ENCODE data around the gene FAM13C. TPM values are rescaled to one million over a fixed set of nuclear protein-coding genes. Genes with fewer than 3 reads are reported as not detected.

FAM13C gene
- total RNA-seq, 4 donors from 2014 or later, result 5.0 to 18.5 (median 9.7) TPM

DNA sequence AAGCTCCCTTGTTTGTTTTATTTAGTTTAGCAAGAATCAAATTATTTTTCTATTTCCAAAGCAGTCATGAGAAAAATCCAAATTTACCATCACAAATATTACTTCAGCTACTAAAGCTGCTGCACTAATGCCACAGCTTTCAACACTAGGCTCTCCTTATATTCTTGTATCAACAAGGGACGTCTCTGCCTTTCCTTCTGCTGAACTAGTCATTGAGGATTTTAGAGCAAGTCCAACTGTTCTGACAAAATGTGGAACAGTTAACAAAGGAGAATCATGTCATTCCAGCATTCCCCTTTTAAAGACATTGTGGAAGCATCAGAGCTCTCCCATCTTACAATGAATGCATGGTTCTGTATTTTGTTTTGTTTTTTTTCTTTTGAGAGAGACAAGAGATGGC, 28.6 kb downstream of the FAM13C start:
- TF ChIP-seq POLR2A (IDR thresholded peaks at IDR 0.05), result no peak
- TF ChIP-seq, protein P1, sequence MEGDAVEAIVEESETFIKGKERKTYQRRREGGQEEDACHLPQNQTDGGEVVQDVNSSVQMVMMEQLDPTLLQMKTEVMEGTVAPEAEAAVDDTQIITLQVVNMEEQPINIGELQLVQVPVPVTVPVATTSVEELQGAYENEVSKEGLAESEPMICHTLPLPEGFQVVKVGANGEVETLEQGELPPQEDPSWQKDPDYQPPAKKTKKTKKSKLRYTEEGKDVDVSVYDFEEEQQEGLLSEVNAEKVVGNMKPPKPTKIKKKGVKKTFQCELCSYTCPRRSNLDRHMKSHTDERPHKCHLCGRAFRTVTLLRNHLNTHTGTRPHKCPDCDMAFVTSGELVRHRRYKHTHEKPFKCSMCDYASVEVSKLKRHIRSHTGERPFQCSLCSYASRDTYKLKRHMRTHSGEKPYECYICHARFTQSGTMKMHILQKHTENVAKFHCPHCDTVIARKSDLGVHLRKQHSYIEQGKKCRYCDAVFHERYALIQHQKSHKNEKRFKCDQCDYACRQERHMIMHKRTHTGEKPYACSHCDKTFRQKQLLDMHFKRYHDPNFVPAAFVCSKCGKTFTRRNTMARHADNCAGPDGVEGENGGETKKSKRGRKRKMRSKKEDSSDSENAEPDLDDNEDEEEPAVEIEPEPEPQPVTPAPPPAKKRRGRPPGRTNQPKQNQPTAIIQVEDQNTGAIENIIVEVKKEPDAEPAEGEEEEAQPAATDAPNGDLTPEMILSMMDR (IDR thresholded peaks at IDR 0.05), result no peak
- 55 to 85% methylated on average over 1 of the region's 1 CpG for WGBS, 2 donors
- no peak for DNase-seq (ENCODE audit: low spot score in 2 of 2)
- no peak overlapping the region for H3K4me3 ChIP-seq (ENCODE audit: low read depth, poor library complexity, severe bottlenecking)
- intact Hi-C loops (cut with DNase I; ENCODE audit: low total_unique reads), result no loop called here

DNA sequence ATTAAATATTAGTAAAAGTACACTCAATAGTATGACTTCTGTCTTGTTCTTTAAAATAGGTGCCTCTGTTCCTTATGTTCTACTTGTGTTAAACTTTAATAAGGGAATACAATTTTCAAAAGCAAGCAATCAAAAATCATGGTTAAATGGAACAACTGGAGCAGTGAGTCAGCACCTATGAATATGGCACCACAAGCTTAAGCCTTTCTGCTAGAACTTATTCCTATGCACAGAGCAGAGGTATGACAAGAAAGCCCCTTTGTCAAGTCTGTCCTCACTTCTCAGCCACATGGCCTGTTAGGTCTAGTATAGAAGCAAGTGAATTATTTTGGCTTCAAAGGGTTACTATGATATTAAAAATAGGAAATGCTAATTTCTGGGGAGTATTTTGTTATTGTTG, 29.8 kb downstream of the FAM13C start:
- intact Hi-C loops (cut with DNase I; ENCODE audit: low total_unique reads), result no loop called here

DNA sequence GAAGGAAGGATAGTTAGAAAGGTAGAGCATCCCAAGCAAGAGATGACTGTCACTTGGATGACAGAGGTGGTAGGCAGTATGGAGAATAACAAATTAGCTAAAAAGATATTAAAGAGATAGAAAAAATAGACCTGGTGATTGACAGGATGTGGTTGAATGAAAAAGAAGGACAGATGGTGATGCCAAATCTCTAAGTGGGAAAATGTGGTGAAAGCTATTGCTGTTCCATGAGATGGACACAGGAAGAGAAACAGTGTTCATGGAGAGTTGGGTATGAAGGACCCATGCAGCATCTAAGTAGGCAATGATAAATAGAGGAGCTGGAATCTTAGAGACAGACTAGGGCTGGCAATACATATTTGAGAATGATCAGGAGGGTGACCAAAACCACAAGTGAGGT, 30.7 kb downstream of the FAM13C start:
- DNase-seq (ENCODE audit: low spot score in 2 of 2), result no peak
- H3K4me3 ChIP-seq (ENCODE audit: low read depth, poor library complexity, severe bottlenecking), result no peak overlapping the region
- intact Hi-C loops (cut with DNase I; ENCODE audit: low total_unique reads), result no loop called here
- no peak for TF ChIP-seq POLR2A (IDR thresholded peaks at IDR 0.05)
- TF ChIP-seq, protein P1 (IDR thresholded peaks at IDR 0.05), result no peak

More for the DNA sequence above, 29.8 kb downstream of the FAM13C start:
- H3K4me3 ChIP-seq (ENCODE audit: low read depth, poor library complexity, severe bottlenecking), result no peak overlapping the region
- no peak for TF ChIP-seq POLR2A (IDR thresholded peaks at IDR 0.05)
- TF ChIP-seq, protein P1 (IDR thresholded peaks at IDR 0.05), result no peak
- no peak for DNase-seq (ENCODE audit: low spot score in 2 of 2)

DNA sequence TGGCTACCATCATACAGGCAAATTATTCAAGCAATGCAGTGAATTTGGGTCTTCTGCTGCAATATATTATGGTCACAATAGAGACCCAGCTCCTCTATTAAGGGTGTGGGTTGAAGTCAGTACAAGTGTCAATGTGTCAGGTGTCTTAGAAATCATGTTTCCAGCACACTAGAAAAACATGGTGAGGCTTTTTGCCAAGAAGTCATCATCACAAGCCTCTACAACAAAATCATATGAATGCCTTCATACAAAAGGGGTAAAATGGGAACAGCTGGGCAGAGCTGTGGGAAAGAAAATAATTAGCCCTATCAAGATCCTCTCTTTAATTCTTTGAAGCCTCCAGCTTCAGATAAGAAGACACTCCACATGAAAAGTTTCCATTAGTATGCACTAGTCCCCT, 37.2 kb downstream of the FAM13C start:
- intact Hi-C loops (cut with DNase I; ENCODE audit: low total_unique reads), result no loop called here

DNA sequence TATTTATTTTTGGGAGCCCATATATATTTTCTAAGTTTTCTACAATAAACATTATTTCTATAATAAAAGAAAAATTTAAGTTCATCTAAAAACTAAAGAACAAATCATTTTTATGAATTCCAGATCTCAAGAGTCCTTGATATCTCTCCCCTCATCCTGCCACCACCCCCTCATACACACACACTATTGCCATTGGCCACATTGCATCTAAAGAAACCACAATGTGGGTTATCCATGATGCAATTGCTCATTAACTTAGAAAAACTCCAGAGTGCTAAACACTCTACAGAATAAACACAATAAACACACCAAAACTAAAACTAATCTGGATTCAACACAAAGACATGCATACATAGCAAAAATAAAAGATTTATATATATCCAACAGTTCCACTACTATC, 37.8 kb downstream of the FAM13C start:
- intact Hi-C loops (cut with DNase I; ENCODE audit: low total_unique reads), result no loop called here
- no peak for DNase-seq (ENCODE audit: low spot score in 2 of 2)
- H3K4me3 ChIP-seq (ENCODE audit: low read depth, poor library complexity, severe bottlenecking), result no peak overlapping the region
- TF ChIP-seq POLR2A (IDR thresholded peaks at IDR 0.05), result no peak
- TF ChIP-seq, protein P1 (IDR thresholded peaks at IDR 0.05), result no peak

More for the DNA sequence above, 37.2 kb downstream of the FAM13C start:
- no peak overlapping the region for H3K4me3 ChIP-seq (ENCODE audit: low read depth, poor library complexity, severe bottlenecking)
- DNase-seq (ENCODE audit: low spot score in 2 of 2), result no peak
- no peak for TF ChIP-seq POLR2A (IDR thresholded peaks at IDR 0.05)
- TF ChIP-seq, protein P1 (IDR thresholded peaks at IDR 0.05), result no peak

DNA sequence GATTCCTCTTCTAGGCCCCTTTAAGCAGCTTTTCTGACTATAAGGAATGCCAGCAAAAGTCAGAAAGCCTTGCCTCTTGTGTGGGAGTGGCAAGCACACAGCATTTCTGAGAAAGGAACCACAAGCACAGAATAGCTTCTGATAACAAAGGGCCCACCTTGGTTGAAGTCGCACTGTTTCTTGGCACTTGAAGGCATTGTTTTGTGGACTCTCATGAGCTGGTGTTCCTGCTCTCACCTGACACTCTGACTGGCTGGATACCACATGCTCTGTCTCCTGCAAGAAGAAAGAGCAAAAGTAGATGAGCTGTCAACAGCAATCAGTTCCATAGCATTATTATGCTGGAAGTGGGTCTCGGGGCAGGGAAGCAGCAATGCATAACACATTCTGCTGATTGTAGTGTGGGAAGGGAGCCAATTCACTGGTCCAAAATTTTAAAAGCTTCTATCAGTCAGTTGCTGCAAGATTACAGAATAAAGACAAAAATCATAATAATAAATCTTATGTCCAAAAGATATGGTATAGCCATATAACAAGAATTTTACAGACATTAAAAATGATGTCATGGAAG, 38.4 kb downstream of the FAM13C start:
- no peak for TF ChIP-seq POLR2A (IDR thresholded peaks at IDR 0.05)
- TF ChIP-seq, protein P1 (IDR thresholded peaks at IDR 0.05), result no peak
- WGBS, 2 donors, result 86 to 90% methylated on average over 2 of the region's 2 CpGs
- no peak for DNase-seq (ENCODE audit: low spot score in 2 of 2)
- intact Hi-C loops (cut with DNase I; ENCODE audit: low total_unique reads), result no loop called here
- H3K4me3 ChIP-seq (ENCODE audit: low read depth, poor library complexity, severe bottlenecking), result no peak overlapping the region
